ENCODE results near the gene PDZD7. TPM values are rescaled to one million over a fixed set of nuclear protein-coding genes. Genes with fewer than 3 reads are reported as not detected.

PDZD7 gene
- total RNA-seq, 1 donor from 2014 or later, result 0.27 TPM

DNA sequence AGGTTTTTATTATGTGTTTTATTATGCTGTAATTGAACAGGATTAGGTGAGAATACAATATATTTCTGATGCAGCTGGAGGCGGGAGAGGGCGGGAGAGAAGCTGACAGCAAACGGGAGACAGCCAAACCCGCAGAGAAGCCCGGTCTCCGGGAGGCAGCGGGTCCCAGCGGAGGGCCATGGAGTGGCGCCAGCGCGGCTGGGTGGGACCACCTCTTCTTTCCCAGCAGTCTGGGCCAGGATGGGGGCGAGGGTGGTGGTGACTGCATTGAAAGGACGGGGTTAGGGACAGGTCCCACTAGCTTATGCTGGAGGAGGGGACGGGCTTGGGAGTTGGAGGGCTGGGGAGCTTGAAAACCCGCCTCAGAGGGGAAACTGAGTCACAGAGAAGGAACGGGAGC is 16.3 kb upstream of the PDZD7 start:
- no peak overlapping the region for H3K4me3 ChIP-seq
- no peak overlapping the region for H3K27ac ChIP-seq (replicated peaks)
- intact Hi-C loops (cut with micrococcal nuclease), result no loop called here
- H3K36me3 ChIP-seq, result no peaks in the 10 kb centered on the region
- H3K9me3 ChIP-seq (replicated peaks), result no peaks in the 10 kb centered on the region
- no peak for DNase-seq
- TF ChIP-seq, protein P1, sequence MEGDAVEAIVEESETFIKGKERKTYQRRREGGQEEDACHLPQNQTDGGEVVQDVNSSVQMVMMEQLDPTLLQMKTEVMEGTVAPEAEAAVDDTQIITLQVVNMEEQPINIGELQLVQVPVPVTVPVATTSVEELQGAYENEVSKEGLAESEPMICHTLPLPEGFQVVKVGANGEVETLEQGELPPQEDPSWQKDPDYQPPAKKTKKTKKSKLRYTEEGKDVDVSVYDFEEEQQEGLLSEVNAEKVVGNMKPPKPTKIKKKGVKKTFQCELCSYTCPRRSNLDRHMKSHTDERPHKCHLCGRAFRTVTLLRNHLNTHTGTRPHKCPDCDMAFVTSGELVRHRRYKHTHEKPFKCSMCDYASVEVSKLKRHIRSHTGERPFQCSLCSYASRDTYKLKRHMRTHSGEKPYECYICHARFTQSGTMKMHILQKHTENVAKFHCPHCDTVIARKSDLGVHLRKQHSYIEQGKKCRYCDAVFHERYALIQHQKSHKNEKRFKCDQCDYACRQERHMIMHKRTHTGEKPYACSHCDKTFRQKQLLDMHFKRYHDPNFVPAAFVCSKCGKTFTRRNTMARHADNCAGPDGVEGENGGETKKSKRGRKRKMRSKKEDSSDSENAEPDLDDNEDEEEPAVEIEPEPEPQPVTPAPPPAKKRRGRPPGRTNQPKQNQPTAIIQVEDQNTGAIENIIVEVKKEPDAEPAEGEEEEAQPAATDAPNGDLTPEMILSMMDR (IDR thresholded peaks at IDR 0.05; ENCODE audit: borderline replicate concordance), result no peak
- H3K27me3 ChIP-seq (ENCODE audit: low read depth), result peaks cover 73% of the 10 kb centered on the region
- peaks cover 27% of the 10 kb centered on the region for H3K4me1 ChIP-seq

DNA sequence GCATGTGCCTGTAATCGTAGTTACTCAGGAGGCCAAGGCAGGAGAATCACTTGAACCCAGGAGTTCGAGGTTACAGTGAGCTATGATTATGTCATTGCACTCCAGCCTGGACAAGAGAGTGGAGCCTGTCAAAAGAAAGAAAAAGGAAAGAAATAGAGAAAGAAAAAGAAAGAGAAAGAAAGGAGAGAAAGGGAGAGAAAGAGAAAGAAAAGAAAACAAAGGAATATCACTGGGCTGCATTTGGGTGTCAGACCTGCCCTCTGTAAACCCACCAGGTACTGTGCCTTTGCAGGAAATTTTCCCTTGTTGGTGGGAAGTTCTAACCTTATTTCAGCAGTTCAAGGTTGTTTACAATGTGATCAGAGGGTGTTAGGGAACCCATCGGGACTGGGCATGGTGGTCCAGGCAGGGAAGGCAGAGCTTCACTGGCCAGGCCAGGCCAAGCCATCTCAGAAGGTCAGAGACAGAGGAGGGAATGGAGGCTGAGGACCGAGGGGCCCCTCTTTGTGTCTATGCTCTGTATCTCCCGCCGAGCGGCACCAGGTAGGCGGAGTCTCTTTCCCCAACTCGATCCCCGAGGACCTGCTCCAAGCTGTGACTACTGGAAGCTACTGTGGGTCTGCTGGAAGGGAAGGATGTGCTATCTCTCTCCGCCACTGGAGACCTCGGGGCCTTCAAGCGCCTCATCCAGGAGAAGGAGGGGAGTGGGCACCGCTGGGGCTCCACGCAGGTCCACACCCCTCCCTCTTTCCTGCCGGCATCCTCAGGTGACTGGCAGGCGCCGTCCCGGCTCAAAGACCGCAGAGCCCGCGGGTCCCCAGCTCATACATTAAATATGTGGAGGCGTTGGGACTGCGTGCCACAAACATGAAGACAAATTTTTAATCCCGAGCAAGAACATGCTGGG is 15.7 kb upstream of the PDZD7 start:
- Histone ChIP-seq H3K27me3 (ENCODE audit: low read depth) (peaks cover 68% of the 10 kb centered on the region), H3K4me3 (no peak overlapping the region), H3K27ac (replicated peaks) (no peak overlapping the region), H3K4me1 (peaks cover 33% of the 10 kb centered on the region), H3K9me3 (replicated peaks) (no peaks in the 10 kb centered on the region), H3K36me3 (no peaks in the 10 kb centered on the region)
- TF ChIP-seq, protein P1 (IDR thresholded peaks at IDR 0.05; ENCODE audit: borderline replicate concordance), result no peak
- intact Hi-C loops (cut with micrococcal nuclease), result no loop called here
- DNase-seq, result no peak

DNA sequence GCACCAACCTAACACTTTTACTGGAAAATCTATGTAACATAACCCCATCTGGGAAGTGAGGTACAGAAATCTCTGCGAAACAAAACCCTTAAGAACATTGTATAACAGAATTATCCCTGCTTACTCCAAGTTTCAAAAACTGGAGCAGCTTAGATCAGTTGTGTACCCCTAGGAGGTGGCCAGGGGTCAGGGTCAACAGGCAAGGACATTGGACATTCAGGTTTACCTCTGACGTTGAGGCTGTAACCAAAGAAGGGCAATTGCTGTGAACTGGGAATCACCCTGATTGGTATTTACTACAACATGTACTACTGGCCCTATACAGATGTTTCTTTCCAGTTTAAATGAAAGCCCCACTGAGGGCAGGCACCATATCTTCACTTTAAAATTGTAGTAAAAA is 13.2 kb upstream of the PDZD7 start:
- no peak for DNase-seq
- H3K27ac ChIP-seq (replicated peaks), result no peak overlapping the region
- no peaks in the 10 kb centered on the region for H3K9me3 ChIP-seq (replicated peaks)
- TF ChIP-seq, protein P1 (IDR thresholded peaks at IDR 0.05; ENCODE audit: borderline replicate concordance), result no peak
- intact Hi-C loops (cut with micrococcal nuclease), result no loop called here
- H3K4me1 ChIP-seq, result peaks cover 32% of the 10 kb centered on the region
- peaks cover 11% of the 10 kb centered on the region for H3K36me3 ChIP-seq
- peaks cover 43% of the 10 kb centered on the region for H3K27me3 ChIP-seq (ENCODE audit: low read depth)
- no peak overlapping the region for H3K4me3 ChIP-seq

DNA sequence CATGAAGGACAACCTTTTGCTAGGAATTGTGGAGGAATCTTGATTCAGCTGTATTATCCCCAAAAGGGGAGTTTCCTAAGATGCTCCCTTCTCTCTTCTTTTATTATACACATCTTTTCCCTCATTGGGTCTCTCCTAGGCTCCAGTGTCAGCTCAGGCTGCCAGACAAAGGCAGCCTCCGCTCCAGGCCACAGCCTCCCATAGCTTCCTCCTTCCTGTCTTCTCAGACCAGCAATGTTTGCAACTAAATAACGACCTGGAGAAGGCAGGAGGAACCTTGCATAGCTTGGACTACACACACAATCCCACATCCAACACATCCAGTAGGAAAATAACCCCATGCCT is 12.4 kb upstream of the PDZD7 start:
- intact Hi-C loops (cut with micrococcal nuclease), result no loop called here
- Histone ChIP-seq H3K9me3 (replicated peaks) (no peaks in the 10 kb centered on the region), H3K27ac (replicated peaks) (peak overlapping the region; percentile 93), H3K4me3 (peak overlapping the region; percentile 66), H3K27me3 (ENCODE audit: low read depth) (peaks cover 35% of the 10 kb centered on the region), H3K36me3 (peaks cover 19% of the 10 kb centered on the region), H3K4me1 (peaks cover 32% of the 10 kb centered on the region)
- no peak for DNase-seq
- TF ChIP-seq, protein P1 (IDR thresholded peaks at IDR 0.05; ENCODE audit: borderline replicate concordance), result no peak

DNA sequence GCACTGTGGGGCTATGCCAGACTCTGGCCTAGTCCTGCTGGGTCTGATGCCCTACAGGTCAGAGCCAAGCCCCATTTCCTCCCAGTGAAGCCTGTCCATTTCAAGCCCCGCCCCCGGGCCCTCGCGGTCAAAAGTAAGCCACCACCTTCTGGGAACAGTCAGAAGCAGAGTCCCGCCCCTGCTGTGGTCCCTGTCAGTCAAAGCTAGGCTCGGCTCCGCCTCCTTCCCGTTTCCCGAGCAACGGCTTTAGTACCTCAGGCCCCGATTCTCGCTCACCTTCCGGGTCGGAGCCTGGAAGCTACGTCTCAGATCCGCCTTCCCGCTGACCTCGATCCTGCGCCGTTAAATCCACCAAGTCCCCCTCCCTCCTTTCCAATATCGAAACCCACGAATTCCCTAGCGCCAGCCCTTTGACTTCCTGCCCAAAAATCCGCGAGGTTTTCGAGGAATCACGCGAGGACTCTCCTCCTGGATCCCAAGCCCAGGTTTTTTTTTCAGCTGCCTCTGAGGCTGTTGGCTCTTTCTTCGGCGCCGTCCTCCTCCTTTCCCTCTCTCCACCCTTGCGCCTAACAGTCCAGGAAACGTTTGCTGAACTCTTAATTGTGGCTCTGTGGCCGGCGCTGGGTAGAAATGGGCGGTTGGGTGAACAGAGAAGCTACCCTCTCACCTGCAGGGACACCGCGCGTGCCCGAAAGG is 11.9 kb upstream of the PDZD7 start:
- Histone ChIP-seq H3K9me3 (replicated peaks) (no peaks in the 10 kb centered on the region), H3K27ac (replicated peaks) (peak overlapping the region; percentile 93), H3K4me3 (peak overlapping the region; percentile 66), H3K27me3 (ENCODE audit: low read depth) (peaks cover 30% of the 10 kb centered on the region), H3K4me1 (peaks cover 27% of the 10 kb centered on the region), H3K36me3 (peaks cover 24% of the 10 kb centered on the region)
- TF ChIP-seq, protein P1 (IDR thresholded peaks at IDR 0.05; ENCODE audit: borderline replicate concordance), result no peak
- DNase-seq, result peak; percentile 97
- intact Hi-C loops (cut with micrococcal nuclease), result no loop called here
